ENCODE measurements around the gene LAMA5.

LAMA5 gene

DNA sequence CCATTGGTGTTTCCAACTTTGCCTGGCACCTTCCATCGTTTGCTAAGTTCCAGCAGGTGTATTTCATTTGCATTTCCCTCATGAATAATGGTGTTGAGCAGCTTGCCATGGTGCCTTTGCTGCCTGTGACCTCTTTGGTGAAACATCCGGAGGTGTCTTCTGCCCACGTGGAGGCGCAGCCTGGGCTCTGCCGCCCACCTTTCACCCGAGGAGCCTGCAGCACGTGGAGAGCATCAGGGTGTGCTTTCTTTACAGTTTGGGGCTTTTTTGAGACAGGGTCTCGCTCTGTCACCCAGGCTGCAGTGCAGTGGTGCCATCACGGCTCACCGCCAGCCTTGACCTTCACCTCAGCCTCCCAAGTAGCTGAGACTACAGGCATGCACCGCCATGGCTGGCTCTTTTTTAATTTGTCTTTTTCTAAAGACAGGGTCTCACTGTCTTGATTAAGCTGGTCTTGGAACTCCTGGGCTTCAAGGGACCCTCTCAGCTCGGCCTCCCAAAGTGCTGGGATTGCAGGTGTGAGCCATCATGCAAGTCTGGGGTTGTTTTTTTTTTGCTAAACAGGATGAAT, 67.4 kb downstream of the LAMA5 start:
- DNase-seq, result no peak

DNA sequence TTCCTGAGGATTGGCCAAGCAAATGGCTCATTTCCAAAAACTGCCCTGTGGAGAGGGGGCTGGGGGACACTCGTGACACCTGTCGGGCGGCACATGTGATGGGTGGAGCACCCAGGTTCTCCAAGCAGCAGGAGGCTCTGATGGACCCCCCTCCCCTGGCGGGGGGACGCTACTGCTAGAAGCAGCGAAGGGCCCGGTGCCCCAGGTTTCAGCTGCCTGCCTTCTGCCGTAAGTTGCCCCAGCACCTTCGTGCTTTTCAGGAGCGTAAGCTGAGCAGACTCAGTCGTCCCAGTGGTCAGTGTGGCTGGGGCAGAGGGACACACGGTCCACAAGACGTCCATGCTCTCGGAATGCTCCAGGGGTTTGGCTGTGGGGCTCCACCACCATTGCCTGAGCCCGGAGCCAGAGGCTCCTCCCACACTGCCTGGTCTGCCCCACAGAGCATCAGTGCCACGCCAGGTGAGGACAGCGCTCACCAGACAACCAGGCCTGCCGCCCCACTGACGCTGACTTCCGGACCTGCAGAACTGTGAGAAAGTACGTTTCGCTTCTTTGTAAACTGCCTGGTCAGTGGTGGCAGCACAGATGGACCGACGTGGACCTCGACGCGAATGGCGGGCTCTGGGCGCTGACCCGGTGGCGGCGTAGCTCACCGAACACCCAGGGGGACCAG, 68.4 kb downstream of the LAMA5 start:
- no peak for DNase-seq

DNA sequence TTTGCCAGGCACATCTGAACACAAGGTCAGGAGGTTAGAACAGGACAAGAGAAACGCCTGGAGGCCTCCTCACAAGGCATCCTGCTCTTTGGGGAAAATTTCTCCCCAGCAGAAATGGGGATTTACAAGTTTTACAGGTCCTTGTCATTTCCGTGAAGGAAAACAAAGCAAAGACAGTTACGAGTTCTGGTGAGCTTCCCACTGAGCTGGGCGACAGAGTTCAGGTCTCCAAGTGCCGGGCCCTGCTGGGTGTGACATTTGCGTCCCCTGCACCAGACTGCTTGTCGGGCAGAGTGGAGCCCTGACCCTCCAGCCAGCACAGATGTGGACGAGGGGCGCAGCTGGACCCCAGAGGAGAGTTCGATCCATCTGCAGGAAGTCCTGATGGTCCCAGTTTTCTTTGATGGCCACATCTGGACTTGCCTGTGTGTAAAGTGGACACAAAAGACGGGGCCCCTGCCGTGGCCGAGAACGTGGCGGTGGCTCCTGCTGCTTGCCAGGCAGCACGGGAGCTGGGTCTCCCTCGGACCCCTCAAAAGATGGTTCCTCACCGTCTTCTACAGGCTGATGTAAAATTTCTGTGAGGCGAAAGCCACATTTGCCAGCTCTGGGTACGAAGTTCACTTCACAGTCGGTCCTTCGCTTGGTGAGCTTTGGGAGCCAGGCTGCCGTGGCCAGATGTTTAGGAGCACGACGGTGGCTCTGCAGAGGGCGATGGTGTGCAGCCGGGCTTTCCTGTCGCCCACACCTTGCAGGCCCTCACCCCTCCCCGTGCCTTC, 69.5 kb downstream of the LAMA5 start:
- DNase-seq, result no peak

DNA sequence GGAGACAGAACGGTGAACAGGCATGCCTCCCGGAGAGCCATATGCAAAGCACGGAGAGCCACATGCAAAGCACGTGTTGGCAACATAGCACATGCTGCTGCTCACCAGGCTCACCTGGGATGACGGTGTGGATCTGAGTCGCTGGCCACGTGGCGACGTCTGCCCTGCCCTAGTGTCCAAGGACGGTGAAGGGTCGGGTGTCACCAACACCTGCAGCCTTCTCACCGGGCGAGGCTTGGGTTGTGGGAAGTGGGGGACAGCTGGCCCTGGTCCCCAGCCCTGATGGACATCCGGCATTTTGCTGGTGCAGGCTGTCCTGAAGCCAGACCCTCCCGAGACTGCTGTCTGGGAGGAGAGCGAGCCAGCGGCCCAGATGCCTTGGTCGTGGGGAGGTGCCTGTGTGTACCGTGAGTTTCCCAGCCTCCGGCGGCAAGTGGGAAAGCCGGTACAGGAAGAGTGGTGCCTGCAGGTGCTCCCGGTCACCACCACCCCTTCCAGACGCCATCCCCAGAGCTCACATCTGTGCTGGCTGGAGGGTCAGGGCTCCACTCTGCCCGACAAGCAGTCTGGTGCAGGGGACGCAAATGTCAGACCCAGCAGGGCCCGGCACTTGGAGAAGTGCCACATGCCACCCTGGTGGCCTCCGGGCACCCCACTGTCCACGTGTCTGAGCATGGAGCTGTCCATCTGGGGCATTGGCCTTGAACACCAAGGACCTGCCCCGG, 70.2 kb downstream of the LAMA5 start:
- DNase-seq, result no peak

DNA sequence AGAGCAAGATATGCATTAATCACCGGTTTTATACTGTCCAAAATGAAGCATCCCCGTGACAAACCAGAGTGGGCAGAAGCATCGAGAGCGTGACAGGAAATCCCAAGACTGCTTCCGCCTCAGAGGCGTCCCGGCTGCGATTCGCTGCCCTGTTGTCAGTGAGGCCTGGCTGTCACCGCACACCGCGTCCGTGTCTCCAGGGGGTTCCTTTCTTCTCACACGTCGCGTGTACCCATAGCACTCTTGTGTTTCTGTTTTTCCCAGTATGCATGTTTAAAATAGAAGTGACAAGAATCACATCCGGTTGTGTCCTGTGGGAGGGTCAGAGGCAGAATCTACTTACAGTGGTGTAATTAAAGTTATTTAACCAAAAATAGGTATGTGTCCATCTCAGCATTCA, 72.6 kb downstream of the LAMA5 start:
- no peak for DNase-seq

DNA sequence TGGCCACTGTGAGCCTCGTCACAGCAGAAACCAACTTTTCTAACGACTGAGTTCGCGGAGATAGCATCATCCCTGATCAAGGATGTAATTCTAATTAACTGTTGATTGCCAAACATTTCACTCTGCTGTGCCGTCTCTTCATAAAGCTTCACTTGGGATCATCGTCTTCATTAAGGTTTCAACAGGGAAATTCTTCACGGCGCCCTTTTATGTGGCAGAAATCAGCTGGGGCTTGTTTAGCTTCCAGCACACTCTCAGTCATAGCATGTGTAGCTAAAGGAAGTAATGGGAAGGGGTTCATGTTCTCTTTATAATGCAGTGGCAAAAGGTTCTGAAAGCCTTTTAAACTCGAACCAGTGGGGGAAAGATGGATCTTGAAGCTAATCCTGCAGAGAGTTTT, 73.2 kb downstream of the LAMA5 start:
- no peak for DNase-seq

DNA sequence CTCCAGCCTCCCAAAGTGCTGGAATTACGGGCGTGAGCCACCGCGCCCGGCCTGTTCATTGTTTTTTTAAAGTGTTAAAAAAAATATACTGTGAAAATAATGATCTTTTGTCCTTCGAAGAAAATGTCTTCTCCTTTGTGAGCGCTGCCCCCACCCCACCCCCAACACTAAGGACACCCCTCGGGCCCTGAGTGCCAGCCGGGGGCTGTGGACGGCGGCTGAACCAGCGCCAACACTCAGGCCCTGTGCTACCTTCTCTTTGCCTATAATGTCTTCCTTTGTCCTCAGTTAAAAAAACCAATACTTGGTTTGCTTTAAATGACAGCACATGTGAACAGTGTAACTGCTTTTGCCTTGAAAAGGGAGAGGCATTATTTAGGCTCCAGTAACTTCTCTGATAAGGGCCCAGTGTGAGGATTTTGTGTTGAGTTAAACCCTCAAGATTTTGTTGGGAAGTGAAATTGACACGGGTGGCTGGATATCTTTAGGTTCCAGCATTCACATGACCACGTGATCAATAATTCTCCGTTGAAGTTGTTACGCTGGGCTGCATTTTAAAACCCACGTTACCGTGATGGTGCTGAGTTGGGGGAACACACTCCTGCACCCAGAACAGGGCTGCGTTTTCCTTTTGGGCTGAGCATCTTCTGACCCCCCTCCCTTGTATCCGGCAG, 73.9 kb downstream of the LAMA5 start:
- no peak for DNase-seq

DNA sequence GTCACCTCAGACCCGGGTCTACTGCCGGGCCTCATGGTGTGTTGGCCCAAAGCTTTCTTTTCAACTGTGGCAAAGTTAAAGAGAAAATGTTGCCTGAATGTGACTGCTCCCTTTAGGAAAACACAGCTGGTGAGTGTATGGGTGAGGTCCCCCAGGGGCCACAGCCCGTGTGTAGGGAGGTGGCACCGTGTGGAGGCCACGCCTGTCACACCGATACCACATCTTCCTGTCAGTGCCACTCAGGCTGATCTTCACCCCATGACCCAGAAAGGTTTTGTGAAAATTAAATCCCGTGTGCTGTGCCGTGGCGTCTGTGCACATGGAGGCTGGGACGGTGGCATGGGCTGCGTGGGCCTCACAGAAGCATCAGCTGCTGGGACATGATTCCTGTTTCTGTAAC, 75.0 kb downstream of the LAMA5 start:
- DNase-seq, result no peak

DNA sequence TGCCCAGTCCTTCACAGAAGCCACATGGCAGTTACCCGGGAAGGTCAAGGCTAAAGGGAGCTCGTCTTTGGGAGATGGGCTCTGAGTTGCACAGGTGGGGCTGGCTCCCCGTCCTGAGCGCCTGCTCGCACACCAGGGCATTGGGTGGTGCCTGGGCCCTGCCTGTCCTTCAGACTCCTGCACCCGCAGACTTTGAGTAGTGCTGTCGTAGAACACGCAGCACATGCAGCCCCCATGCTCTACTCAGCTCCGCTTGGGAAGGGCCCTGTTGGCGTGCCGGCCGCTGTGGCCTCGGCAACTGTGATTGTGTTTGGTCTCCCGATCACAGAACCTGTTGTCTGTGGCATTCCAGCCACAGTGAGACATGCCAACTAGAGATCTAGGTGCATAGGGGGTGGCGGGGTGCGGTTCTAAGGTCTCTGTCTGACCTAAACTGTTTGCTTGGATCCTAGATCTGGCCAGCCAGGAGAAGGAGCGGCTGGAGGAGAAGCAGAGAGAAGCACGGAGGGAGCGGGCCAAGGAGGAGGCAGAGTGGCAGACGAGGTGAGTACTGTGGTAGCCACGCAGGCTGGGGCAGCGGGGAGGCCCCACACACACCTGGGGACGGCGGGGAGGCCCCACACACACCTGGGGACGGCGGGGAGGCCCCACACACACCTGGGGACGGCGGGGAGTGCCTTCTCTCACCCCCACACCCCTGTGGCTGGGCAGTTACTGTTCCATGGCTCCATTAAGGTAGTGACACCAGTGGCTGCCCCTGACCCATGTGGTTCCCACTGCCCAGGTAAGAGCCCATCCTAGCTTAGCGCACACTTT, 75.7 kb downstream of the LAMA5 start:
- no peak for DNase-seq

DNA sequence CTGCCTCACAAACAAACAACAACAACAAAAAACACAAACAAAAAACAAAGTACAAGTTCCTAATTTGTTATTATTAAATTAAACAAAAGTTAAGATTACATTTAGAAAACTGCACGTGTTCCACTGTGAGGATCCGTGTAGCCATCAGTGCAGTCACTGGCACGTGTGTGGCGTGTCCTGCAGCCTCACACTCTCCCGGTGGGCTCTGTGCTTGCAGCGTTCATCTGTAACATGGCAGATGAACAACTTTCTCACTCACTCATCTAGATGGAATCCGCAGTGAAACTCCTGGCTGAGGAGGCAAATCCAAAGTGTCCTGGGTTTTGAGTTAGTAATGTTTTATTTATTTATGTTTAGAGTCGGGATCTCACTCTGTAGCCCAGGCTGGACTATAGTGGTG, 77.2 kb downstream of the LAMA5 start:
- no peak for DNase-seq

DNA sequence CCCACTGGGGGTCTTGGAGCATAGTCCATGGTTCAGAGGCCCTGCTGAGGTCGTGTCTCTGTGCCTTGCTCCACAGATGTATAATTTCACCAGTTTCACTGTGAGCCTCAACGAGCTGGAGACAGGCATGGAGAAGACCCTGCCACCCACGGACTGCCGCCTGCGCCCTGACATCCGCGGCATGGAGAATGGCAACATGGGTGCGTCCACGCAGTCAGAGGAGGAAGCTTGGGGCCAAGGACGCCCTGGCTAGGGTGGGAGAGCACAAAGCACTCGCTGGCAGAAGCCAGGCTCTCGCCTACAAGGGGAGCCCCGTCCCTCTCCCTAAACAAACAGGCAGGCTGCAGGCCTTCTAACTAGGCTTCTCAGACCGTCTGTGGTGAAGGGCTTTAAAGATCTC, 78.0 kb downstream of the LAMA5 start:
- no peak for DNase-seq

DNA sequence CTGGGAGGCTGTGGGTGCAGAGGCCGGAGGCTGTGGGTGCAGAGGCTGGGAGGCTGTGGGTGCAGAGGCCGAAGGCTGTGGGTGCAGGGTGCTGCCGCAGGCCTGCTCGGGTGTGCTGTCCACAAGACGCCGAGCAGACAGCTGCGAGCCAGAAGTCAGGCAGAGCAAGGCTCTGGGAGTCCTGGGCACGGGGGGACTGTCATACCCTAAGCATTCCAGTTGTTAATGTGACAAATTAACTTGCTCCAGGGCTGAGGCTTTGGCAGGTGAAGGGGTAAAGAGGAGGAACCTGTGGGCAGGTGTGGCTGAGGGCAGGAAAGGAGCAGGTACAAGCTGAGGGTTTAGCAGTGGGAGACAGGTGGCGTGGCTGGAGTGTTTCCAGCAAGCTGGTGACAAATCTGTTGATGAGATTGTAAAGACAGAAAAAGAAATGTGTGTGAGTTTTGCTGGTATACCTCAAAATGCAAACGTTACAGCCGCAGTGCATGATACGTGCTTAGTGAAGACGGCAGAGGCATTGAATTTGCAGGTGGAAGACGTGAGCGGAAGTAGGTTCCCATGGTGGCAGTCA, 78.5 kb downstream of the LAMA5 start:
- no peak for DNase-seq

DNA sequence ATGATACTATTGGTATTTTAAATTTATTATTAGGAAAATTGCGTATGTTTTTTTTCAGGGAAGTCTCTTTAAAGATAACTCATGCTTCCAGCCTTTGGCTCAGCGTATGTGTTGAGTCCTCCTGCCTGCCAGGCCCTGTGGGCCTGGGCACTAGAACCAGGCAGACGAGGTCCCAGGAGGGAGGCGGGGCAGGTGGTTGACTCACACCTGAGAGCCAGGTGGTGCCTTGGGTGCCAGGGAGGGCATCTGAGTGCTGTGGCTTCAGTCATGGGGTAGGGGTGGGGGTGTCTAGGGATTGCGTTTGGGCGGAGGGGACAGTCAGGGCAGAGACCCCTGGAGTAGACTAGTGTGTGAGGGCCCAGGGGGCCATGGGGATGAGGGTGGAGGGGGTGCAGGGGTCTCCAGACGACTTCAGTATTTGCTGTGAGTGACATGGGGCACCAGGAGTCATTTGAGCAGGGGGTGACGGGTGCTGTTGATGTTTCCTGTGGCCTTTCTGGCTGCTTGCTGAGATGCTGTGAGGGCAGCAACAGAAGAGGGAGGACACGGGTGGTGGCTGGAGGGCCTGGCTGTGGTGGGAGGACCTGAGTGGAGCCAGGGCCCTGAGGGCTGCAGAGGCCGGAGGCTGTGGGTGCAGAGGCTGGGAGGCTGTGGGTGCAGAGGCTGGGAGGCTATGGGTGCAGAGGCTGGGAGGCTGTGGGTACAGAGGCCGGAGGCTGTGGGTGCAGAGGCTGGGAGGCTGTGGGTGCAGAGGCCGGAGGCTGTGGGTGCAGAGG, 79.2 kb downstream of the LAMA5 start:
- DNase-seq, result no peak

DNA sequence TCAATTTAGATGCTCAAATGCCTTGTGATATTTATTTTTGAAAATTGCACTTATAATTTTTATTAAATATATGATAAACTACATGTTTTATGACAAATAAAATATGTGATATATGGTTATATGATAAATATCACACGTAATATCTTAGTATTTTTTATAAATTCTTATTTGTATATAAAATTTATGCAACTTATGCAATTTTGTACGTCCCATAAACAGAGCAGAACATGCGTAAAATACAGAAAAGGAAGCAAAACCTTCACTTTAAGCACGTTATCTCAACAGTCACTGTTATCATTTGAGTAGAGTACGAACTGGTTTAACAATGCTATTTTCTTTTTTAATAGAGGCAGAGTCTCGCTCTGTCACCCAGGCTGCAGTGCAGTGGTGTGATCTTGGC, 80.0 kb downstream of the LAMA5 start:
- no peak for DNase-seq

DNA sequence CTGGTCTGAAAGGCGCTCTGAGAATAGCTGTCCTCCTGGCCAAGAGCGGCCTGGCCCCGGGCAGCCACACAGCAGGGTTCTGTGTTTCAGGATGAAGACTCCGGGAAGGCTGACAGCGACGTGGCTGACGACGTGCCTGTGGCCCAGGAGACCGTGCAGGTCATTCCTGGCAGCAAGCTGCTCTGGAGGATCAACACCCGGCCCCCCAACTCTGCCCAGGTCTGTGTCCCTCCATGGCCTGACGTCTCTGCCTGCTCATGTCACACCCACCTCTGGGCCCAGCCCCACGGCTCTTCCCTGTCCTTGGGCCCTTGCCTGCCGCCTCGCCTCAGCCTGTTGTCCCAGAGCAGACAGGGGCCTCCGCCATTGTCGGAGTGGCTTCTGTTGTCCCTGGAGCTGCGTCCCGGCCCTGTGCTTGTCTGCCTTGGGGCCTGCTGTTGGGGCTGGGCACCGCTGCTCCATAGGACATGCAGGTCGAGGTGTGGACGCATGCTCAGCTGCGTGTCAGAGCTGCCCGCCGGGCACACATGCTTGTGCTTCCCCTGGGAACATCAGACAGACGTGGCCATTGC, 80.5 kb downstream of the LAMA5 start:
- DNase-seq, result no peak

DNA sequence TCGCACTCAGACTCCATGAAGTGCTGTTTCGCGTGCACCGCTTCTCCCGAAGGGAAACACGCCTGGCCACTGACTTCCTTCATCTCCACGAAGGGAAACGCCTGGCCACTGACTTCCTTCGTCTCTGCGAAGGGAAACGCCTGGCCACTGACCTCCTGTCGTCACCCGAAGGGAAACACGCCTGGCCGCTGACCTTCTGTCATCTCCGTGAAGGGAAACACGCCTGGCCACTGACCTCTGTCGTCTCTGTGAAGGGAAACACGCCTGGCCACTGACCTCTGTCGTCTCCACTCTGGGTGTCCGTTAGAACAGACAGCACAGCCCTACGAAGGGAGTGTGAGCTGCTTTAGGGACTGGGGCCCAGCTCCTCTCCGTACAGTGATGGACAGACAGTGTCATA, 81.4 kb downstream of the LAMA5 start:
- no peak for DNase-seq

DNA sequence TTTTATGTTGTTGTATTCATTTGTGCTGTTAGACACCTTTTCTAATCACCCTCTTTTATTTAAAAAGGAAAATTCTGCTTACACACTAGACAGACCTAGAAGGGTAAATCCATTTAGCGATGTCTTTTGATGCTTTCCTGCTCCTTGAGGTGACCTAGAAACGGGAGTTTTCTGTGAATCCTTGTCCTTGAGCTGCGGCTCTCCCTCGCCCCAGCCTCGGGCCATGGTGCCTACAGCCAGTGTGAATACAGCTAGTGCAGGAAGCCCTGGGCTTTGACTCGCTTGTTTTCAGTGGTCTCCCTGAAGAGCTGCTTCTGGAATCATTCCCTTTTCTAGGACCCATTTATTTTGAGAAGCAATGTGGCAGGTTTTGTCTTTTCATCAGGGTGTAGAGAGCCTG, 82.0 kb downstream of the LAMA5 start:
- no peak for DNase-seq

DNA sequence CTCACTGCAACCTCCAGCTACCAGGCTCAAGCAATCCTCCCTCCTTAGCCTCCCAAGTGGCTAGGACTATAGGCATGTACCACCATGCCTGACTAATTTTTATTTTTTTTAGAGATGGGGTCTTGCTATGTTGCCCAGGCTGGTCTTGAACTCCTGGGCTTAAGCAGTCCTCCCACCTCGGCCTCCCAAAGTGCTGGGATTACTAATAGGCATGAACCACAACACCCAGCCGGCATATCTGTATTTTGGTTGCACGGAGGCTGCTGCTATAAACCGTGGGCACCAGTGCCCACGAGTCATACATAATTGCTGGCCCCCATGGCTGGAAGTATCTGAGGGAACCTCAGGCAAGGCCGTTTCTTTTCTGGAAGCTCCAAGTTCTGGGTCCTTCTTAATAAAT, 82.7 kb downstream of the LAMA5 start:
- no peak for DNase-seq

DNA sequence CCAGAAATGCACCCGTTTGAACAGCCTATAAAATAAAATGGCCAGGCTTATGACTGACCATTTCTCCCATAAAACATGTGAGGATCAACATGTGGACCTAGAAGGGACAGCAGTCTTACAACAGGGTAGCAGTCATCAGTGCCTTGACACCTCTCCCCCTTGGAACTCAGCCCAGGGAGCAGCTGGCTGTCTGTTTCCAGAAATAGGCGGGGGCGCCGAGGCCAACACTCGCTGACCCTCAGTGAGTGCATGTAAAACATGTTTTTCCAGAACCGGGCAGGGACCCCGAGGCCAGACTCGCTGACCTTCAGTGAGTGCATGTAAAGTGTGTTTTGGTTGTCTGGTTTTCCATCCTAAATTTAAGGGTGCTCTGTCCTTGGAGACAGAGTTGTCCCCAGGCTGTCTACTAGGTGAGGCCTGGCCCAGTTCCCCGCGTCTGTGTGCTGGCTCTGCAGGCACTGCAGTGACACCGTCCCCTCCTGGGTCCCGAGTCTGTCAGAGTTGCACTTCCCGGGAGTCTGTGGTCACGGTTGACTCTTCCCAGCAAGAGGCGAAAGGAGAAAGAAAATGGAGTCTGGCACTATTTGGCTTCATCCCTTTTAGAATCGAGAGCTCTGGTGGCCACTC, 84.1 kb downstream of the LAMA5 start:
- DNase-seq, result no peak

DNA sequence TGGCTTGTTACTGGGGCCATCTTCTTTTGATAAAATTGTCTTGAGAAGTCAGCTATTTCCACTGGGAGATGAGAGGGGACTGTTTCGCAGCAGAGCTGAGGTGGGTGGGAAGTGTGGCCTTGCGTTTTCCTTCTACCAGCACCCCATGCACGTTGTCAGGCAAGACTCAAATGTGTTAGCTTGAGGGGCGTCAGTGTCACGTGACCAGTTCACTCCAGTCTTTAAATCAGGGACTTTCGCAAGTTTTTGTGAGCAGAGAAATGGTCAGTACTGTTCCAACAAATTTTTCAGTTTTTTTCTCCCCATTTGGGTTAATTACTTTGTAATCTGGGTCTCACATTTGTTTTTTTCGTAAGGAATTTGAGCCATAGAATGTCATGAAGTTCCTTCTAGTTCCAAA, 85.0 kb downstream of the LAMA5 start:
- no peak for DNase-seq

All from SHP77 treated with DMSO at 0.1 percent for 48 hours (cell line).